Type B pancreatic cell (in vitro differentiated cells): ENCODE results near the gene OSBPL3. TPM values are rescaled to one million over a fixed set of nuclear protein-coding genes. Genes with fewer than 3 reads are reported as not detected.

Experiments
- DNase-seq: peaks from one replicate; pipeline ENCODE4 v3.0.0; 2021; ENCODE audit warnings: mixed read lengths; ENCODE audit not compliant: unreplicated experiment; ENCODE audit errors: extremely low spot score
- H3K27ac Mint-ChIP-seq: 2 replicates; pipeline ENCODE4 v1.8.0; 2021; ENCODE audit warnings: mild to moderate bottlenecking, mixed read lengths
- H3K27me3 Mint-ChIP-seq: 2 replicates; pipeline ENCODE4 v1.8.0; 2021; ENCODE audit warnings: mixed read lengths
- H3K36me3 Mint-ChIP-seq: 2 replicates; pipeline ENCODE4 v1.8.0; 2021; ENCODE audit warnings: mixed read lengths
- H3K4me1 Mint-ChIP-seq: one replicate; pipeline ENCODE4 v1.8.0; 2021; ENCODE audit warnings: mixed read lengths; ENCODE audit not compliant: unreplicated experiment
- H3K4me3 Mint-ChIP-seq: 2 replicates; pipeline ENCODE4 v1.8.0; 2021; ENCODE audit warnings: mild to moderate bottlenecking, mixed read lengths
- H3K9me3 Mint-ChIP-seq: 2 replicates; pipeline ENCODE4 v1.8.0; 2021; ENCODE audit warnings: mixed read lengths
- CTCF ChIP-seq: fragments of 200-600 bp; sonication (generic); conservative IDR thresholded peaks from 2 replicates; pipeline ENCODE4 v1.5.0; 2021; ENCODE audit warnings: antibody characterized with exemption, mild to moderate bottlenecking
- total RNA-seq: library from RNA; stranded (reverse); gene quantifications from 2 replicates; pipeline ENCODE4 v1.2.1, GENCODE V29; 2021; ENCODE audit warnings: low replicate concordance

Gene OSBPL3
- total RNA-seq, 1 donor from 2014 or later, result 18.3 TPM

GRCh38 chr7:24868741-24869140, 111.2 kb downstream of the OSBPL3 start:
- H3K27me3 Mint-ChIP-seq, result no peaks in the 10 kb centered on the region
- no peak for DNase-seq
- H3K27ac Mint-ChIP-seq, result no peak overlapping the region
- H3K4me1 Mint-ChIP-seq, result no peaks in the 10 kb centered on the region
- H3K36me3 Mint-ChIP-seq, result peaks cover 14% of the 10 kb centered on the region
- H3K9me3 Mint-ChIP-seq, result no peaks in the 10 kb centered on the region
- no peak overlapping the region for H3K4me3 Mint-ChIP-seq
- TF ChIP-seq CTCF, result no peak

- Mint-ChIP-seq H3K36me3 (peaks cover 22% of the 10 kb centered on the region), H3K9me3 (no peaks in the 10 kb centered on the region), H3K4me1 (no peaks in the 10 kb centered on the region), H3K4me3 (no peak overlapping the region), H3K27ac (no peak overlapping the region), H3K27me3 (no peaks in the 10 kb centered on the region)
- TF ChIP-seq CTCF, result no peak
- DNase-seq, result no peak
These were observed 113.9 kb downstream of the OSBPL3 start for GRCh38 chr7:24866004-24866615.

- no peaks in the 10 kb centered on the region for H3K4me1 Mint-ChIP-seq
- H3K27me3 Mint-ChIP-seq, result no peaks in the 10 kb centered on the region
- peaks cover 19% of the 10 kb centered on the region for H3K36me3 Mint-ChIP-seq
- no peak overlapping the region for H3K27ac Mint-ChIP-seq
- H3K4me3 Mint-ChIP-seq, result no peak overlapping the region
- no peak for TF ChIP-seq CTCF
- DNase-seq, result no peak
- H3K9me3 Mint-ChIP-seq, result no peaks in the 10 kb centered on the region
These were observed 115.7 kb downstream of the OSBPL3 start for GRCh38 chr7:24864214-24864817.

DNA sequence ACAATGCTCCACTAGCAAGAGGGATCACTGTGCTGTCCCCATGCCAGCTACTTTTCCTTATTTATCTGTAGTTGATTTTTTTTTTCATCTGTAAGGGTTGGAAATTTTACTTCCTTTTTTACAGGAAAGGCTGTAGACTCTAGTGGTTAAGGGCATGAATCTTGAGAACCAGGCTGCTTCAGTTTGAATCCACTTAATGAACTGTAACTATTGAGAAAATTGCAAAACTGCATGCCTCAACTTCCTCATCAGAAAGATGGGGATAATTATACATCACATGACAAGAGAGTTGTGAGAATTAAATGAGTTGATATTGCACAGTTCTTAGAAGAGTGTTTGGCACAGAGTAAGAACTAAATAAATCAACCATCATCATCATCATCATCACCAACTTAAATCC, 116.4 kb downstream of the OSBPL3 start:
- no peak for TF ChIP-seq CTCF
- no peak for DNase-seq
- Mint-ChIP-seq H3K4me1 (no peaks in the 10 kb centered on the region), H3K27ac (no peak overlapping the region), H3K9me3 (no peaks in the 10 kb centered on the region), H3K27me3 (no peaks in the 10 kb centered on the region), H3K36me3 (peaks cover 19% of the 10 kb centered on the region), H3K4me3 (no peak overlapping the region)

DNA sequence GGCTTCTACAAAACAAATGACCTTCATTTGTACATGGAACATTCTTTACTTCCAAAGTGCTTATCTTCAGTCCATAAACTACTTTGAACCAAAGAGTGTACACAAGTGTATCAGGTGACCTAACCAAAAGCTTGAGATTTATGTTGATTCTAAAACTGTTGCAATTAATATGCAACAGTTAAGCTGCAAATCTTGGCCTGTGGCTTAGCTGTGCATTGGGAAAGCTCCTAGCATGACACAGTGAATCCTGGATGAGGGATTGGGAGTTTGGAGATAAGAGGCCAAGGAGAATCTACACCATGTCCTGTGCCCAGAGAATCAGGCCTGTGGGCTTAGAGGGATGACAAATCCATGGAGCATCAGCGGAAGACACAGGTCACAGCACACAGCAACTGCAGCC, 117.5 kb downstream of the OSBPL3 start:
- H3K4me1 Mint-ChIP-seq, result no peaks in the 10 kb centered on the region
- TF ChIP-seq CTCF, result no peak
- DNase-seq, result no peak
- H3K27ac Mint-ChIP-seq, result no peak overlapping the region
- H3K9me3 Mint-ChIP-seq, result no peaks in the 10 kb centered on the region
- no peaks in the 10 kb centered on the region for H3K27me3 Mint-ChIP-seq
- peaks cover 19% of the 10 kb centered on the region for H3K36me3 Mint-ChIP-seq
- no peak overlapping the region for H3K4me3 Mint-ChIP-seq
